ENCODE measurements around the gene CAMKK1. TPM values are rescaled to one million over a fixed set of nuclear protein-coding genes. Genes with fewer than 3 reads are reported as not detected.

CAMKK1 gene
- polyA plus RNA-seq, 1 of the 3 experiments (the other 2 are of a cell fraction) = 6.8 TPM

- peak overlapping the region; percentile 96; the same call in 1 of the 2 replicates for H3K4me2 ChIP-seq
- POLR2A ChIA-PET = no interaction called here
- H3K4me1 ChIP-seq (ENCODE audit: control insufficient read depth in 1 of 2, insufficient read depth in 2 of 2, low read depth in 1 of 2, low read length in 1 of 2) = peaks cover 9 to 37% of the 10 kb centered on the region in 2 experiments; a peak in 3 of 4 replicates
Measured at GRCh38 chr17:3888343-3889171, 4.3 kb downstream of the CAMKK1 start.

GRCh38 chr17:3887804-3888203, 5.0 kb downstream of the CAMKK1 start:
- peaks cover 9 to 34% of the 10 kb centered on the region in 2 experiments; a peak in 3 of 4 replicates for H3K4me1 ChIP-seq (ENCODE audit: control insufficient read depth in 1 of 2, insufficient read depth in 2 of 2, low read depth in 1 of 2, low read length in 1 of 2)
- CTCF ChIA-PET = interaction anchor here (0.6 to 1.1 kb wide), 2 partner anchors 24 to 154 kb away, joined by 3 read pairs; no protein-coding TSS in a partner anchor

More at GRCh38 chr17:3888343-3889171, 4.3 kb downstream of the CAMKK1 start:
- Histone ChIP-seq H3K9me3 (no peaks in the 10 kb centered on the region), H3K27ac (ENCODE audit: low read depth in 2 of 2, low read length in 1 of 2) (peak overlapping the region in 1 of 2 experiments; percentile 93; a peak in 1 of 4 replicates), H3K9me2 (no peaks in the 10 kb centered on the region), H3K27me3 (ENCODE audit: insufficient read depth) (no peaks in the 10 kb centered on the region), H3K36me3 (replicated peaks in 1 of 2; ENCODE audit: control insufficient read depth in 1 of 2, insufficient read depth in 2 of 2, low read length in 1 of 2) (peaks cover 0 to 5% of the 10 kb centered on the region in 2 experiments), H3K79me2 (ENCODE audit: insufficient read depth) (peaks cover 18% of the 10 kb centered on the region; the same call in 1 of the 2 replicates), H3F3A (replicated peaks; ENCODE audit: insufficient read depth) (peaks cover 10% of the 10 kb centered on the region), H2AFZ (ENCODE audit: low read depth) (no peak overlapping the region), H3K4me3 (ENCODE audit: low read depth in 2 of 2, low read length in 1 of 2) (no peak overlapping the region), H4K20me1 (ENCODE audit: insufficient read depth) (0 out of 2 replicates have a peak, but pooled peaks cover 4% of the 10 kb centered on the region), H3K9ac (no peak overlapping the region)
- no peak for DNase-seq
- WGBS (ENCODE audit: low lambda C conversion rate) = 92% methylated on average over 32 of the region's 50 CpGs
- no peak for TF ChIP-seq RAD21 (IDR thresholded peaks at IDR 0.05; ENCODE audit: low read length)
- no peak for TF ChIP-seq NRF1 (IDR thresholded peaks at IDR 0.05; ENCODE audit: low read depth, low read length)
- TF ChIP-seq EZH2phosphoT487 (IDR thresholded peaks at IDR 0.05; ENCODE audit: borderline replicate concordance, low read depth) = no peak
- CTCF ChIA-PET = interaction anchor here (0.6 to 2.3 kb wide), 3 partner anchors 9 to 155 kb away, joined by 3 to 12 read pairs (median 7); no protein-coding TSS in a partner anchor

More at GRCh38 chr17:3887804-3888203, 5.0 kb downstream of the CAMKK1 start:
- Histone ChIP-seq H3K4me3 (ENCODE audit: low read depth in 2 of 2, low read length in 1 of 2) (no peak overlapping the region), H3K27ac (ENCODE audit: low read depth in 2 of 2, low read length in 1 of 2) (no peak overlapping the region), H3K4me2 (no peak overlapping the region), H3K9ac (no peak overlapping the region), H3K79me2 (ENCODE audit: insufficient read depth) (peaks cover 18% of the 10 kb centered on the region; the same call in 1 of the 2 replicates), H3K36me3 (replicated peaks in 1 of 2; ENCODE audit: control insufficient read depth in 1 of 2, insufficient read depth in 2 of 2, low read length in 1 of 2) (peaks cover 0 to 5% of the 10 kb centered on the region in 2 experiments), H3K27me3 (ENCODE audit: insufficient read depth) (no peaks in the 10 kb centered on the region), H3F3A (replicated peaks; ENCODE audit: insufficient read depth) (peaks cover 10% of the 10 kb centered on the region), H2AFZ (ENCODE audit: low read depth) (no peak overlapping the region), H3K9me3 (no peaks in the 10 kb centered on the region), H3K9me2 (no peaks in the 10 kb centered on the region), H4K20me1 (ENCODE audit: insufficient read depth) (0 out of 2 replicates have a peak, but pooled peaks cover 4% of the 10 kb centered on the region)
- POLR2A ChIA-PET = no interaction called here
- no peak for DNase-seq
- WGBS (ENCODE audit: low lambda C conversion rate) = 91% methylated on average over 9 of the region's 9 CpGs
- TF ChIP-seq ZBTB33 (IDR thresholded peaks at IDR 0.05; ENCODE audit: borderline replicate concordance, low read depth) (no peak), MXI1 (IDR thresholded peaks at IDR 0.05; ENCODE audit: low read depth, low read length) (no peak), FOXM1 (IDR thresholded peaks at IDR 0.05; ENCODE audit: low read depth) (no peak), TAF1 (IDR thresholded peaks at IDR 0.05; ENCODE audit: borderline replicate concordance, low read depth, low read length) (no peak), USF2 (IDR thresholded peaks at IDR 0.05; ENCODE audit: borderline replicate concordance, low read depth, low read length) (no peak), POLR2AphosphoS5 (IDR thresholded peaks at IDR 0.05; ENCODE audit: low read depth, low read length) (no peak), MEF2A (IDR thresholded peaks at IDR 0.05; ENCODE audit: borderline replicate concordance, low read depth) (no peak), TEAD4 (IDR thresholded peaks at IDR 0.05; ENCODE audit: borderline replicate concordance, insufficient read depth) (no peak)
